Measurements from ENCODE around the gene KANK4. TPM values are rescaled to one million over a fixed set of nuclear protein-coding genes. Genes with fewer than 3 reads are reported as not detected.

The KANK4 gene
- total and polyA plus RNA-seq, 12 donors, result 0.12 to 1.1 (median 0.26) TPM; not detected in 2

DNA sequence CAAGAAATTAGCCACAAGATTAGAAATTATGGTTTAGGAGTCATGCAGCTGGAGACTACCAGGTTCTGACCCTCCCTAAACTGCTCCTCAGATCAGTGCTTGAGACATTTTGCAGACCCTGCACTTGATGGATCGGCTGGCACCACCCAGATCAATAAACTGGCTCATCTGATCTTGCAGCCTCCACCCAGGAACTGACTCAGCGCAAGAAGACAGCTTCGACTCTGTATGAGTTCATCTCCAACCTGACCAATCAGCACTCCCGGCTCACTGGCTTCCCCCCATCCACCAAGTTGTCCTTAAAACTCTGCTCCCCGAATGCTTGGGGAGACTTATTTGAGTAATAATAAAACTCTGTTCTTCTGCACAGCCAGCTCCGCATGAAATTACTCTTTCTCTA is 84.5 kb downstream of the KANK4 start:
- intact Hi-C loops (cut with DNase I), result no loop called here
- Histone ChIP-seq H3K4me3 (no peak overlapping the region), H3K9me3 (replicated peaks in 1 of 3) (no peaks in the 10 kb centered on the region), H3K4me1 (replicated peaks in 1 of 2) (no peaks in the 10 kb centered on the region), H3K27me3 (no peaks in the 10 kb centered on the region), H3K27ac (no peak overlapping the region), H3K36me3 (replicated peaks in 1 of 2) (no peaks in the 10 kb centered on the region)
- DNase-seq, result no peak
- TF ChIP-seq POLR2A (IDR thresholded peaks at IDR 0.05), result no peak
- TF ChIP-seq, protein P1, sequence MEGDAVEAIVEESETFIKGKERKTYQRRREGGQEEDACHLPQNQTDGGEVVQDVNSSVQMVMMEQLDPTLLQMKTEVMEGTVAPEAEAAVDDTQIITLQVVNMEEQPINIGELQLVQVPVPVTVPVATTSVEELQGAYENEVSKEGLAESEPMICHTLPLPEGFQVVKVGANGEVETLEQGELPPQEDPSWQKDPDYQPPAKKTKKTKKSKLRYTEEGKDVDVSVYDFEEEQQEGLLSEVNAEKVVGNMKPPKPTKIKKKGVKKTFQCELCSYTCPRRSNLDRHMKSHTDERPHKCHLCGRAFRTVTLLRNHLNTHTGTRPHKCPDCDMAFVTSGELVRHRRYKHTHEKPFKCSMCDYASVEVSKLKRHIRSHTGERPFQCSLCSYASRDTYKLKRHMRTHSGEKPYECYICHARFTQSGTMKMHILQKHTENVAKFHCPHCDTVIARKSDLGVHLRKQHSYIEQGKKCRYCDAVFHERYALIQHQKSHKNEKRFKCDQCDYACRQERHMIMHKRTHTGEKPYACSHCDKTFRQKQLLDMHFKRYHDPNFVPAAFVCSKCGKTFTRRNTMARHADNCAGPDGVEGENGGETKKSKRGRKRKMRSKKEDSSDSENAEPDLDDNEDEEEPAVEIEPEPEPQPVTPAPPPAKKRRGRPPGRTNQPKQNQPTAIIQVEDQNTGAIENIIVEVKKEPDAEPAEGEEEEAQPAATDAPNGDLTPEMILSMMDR (IDR thresholded peaks at IDR 0.05), result no peak
- WGBS, 4 donors, result 71 to 80% (median 76%) methylated on average over 6 of the region's 6 CpGs

DNA sequence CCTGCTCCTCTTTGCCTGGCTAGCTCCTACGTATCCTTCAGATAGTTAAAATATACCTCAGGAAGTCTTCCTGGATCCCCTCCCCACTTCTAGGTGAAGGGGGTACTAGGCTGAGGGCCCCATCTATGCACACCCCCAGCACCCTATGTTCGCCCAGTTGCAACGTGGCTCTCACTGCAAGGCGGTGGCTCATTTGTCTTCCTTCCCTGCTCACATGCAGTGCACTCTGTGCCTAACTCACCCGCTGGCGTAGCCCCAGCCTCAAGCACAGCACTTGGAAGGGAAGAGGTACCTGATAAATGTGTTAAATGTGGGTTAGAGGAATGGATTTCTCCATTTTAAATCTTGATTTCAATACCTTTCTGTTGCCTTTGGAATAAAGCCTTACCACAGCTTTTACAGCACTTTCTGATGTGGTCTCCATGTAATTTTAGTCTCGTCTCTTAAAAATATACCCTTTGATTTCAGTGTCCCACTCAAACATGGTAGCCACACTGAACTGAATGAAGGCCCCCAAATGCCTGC is 85.2 kb downstream of the KANK4 start:
- intact Hi-C loops (cut with DNase I), result no loop called here
- DNase-seq, result no peak
- H3K4me3 ChIP-seq, result no peak overlapping the region
- WGBS, 4 donors, result 83 to 90% (median 85%) methylated on average over 7 of the region's 7 CpGs
- no peak overlapping the region for H3K27ac ChIP-seq
- no peaks in the 10 kb centered on the region for H3K4me1 ChIP-seq (replicated peaks in 1 of 2)
- no peaks in the 10 kb centered on the region for H3K9me3 ChIP-seq (replicated peaks in 1 of 3)
- H3K36me3 ChIP-seq (replicated peaks in 1 of 2), result no peaks in the 10 kb centered on the region
- TF ChIP-seq POLR2A (IDR thresholded peaks at IDR 0.05), result no peak
- TF ChIP-seq, protein P1 (IDR thresholded peaks at IDR 0.05), result no peak
- H3K27me3 ChIP-seq, result no peaks in the 10 kb centered on the region

DNA sequence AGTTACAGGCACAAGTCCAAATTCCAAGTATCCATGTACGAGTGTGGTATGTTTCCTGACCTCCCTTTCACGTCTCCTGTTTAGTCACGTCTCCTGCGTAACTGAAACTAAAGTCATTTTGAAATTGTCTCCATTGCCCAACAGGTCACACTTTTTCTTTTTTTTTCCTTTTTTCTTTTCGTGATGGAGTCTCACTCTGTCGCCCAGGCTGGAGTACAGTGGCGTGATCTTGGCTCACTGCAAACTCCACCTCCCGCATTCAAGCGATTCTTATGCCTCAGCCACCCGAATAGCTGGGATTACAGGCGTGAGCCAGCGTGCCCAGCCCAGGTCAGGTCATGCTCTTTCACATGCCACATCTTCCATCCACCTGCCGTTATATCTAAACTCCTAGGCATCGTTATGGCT is 86.4 kb downstream of the KANK4 start:
- Histone ChIP-seq H3K9me3 (replicated peaks in 1 of 3) (no peaks in the 10 kb centered on the region), H3K36me3 (replicated peaks in 1 of 2) (no peaks in the 10 kb centered on the region), H3K4me3 (no peak overlapping the region), H3K27me3 (no peaks in the 10 kb centered on the region), H3K4me1 (replicated peaks in 1 of 2) (no peaks in the 10 kb centered on the region), H3K27ac (no peak overlapping the region)
- intact Hi-C loops (cut with DNase I), result no loop called here
- DNase-seq, result no peak
- 74 to 85% (median 81%) methylated on average over 14 of the region's 14 CpGs for WGBS, 4 donors
- TF ChIP-seq POLR2A (IDR thresholded peaks at IDR 0.05), result no peak
- TF ChIP-seq, protein P1 (IDR thresholded peaks at IDR 0.05), result no peak

DNA sequence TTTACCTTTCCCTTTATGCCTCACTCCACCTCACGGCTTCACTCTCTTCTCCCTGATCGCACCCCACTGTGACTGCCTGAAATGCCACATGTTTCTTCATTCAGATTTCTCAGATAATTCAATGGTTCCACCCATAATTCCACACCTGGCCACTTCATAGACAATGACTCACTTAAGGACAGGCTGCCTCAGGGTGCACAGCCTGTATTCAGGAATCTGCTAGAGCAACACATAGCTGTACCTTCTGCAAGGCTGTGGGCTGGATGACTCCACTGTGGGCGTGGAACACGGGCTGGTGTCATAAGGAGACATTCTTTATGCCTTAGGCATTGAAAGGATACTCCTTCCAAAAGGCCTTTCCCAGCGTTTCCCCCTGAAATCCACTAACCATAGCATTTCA is 88.5 kb downstream of the KANK4 start:
- H3K36me3 ChIP-seq (replicated peaks in 1 of 2), result no peaks in the 10 kb centered on the region
- no peak overlapping the region for H3K4me3 ChIP-seq
- intact Hi-C loops (cut with DNase I), result no loop called here
- no peaks in the 10 kb centered on the region for H3K4me1 ChIP-seq (replicated peaks in 1 of 2)
- DNase-seq, result no peak
- TF ChIP-seq, protein P1 (IDR thresholded peaks at IDR 0.05), result no peak
- TF ChIP-seq POLR2A (IDR thresholded peaks at IDR 0.05), result no peak
- WGBS, 4 donors, result 80 to 98% (median 87%) methylated on average over 5 of the region's 5 CpGs
- H3K27ac ChIP-seq, result no peak overlapping the region
- no peaks in the 10 kb centered on the region for H3K9me3 ChIP-seq (replicated peaks in 1 of 3)
- H3K27me3 ChIP-seq, result no peaks in the 10 kb centered on the region

All from adrenal gland (tissue), 12 donors.